CD4-positive, alpha-beta T cell treated with Interleukin-15 for 4 hours (primary cell): Measurements from ENCODE around the gene LRP3.
"Not testable (repeated sequence)": the region's sequence is repeated elsewhere in the genome, so short reads cannot be mapped to it uniquely, and the experiment has no call there.

ENCODE experiments used
- DNase-seq: peaks from one replicate; pipeline ENCODE4 v3.0.0-alpha.2; 2020; ENCODE audit warnings: low spot score

Gene LRP3

GRCh38 chr19:33202546-33203507 lies 8.7 kb downstream of the LRP3 start:
- no peak for DNase-seq

GRCh38 chr19:33203529-33203928 lies 9.4 kb downstream of the LRP3 start:
- DNase-seq: no peak

GRCh38 chr19:33204136-33204973 lies 10.2 kb downstream of the LRP3 start:
- no peak for DNase-seq

GRCh38 chr19:33205110-33205509 lies 11.0 kb downstream of the LRP3 start:
- no peak for DNase-seq

GRCh38 chr19:33205531-33206260 lies 11.6 kb downstream of the LRP3 start:
- DNase-seq: no peak

- DNase-seq: no peak
Observed at GRCh38 chr19:33206261-33207039, 12.3 kb downstream of the LRP3 start.

GRCh38 chr19:33207040-33207620 lies 13.0 kb downstream of the LRP3 start:
- DNase-seq: no peak

- no peak for DNase-seq
Observed at GRCh38 chr19:33207903-33208302, 13.8 kb downstream of the LRP3 start.

GRCh38 chr19:33208371-33208895 lies 14.3 kb downstream of the LRP3 start:
- no peak for DNase-seq

GRCh38 chr19:33208904-33209849 lies 15.0 kb downstream of the LRP3 start:
- no peak for DNase-seq

- not testable (repeated sequence) for DNase-seq
Observed at GRCh38 chr19:33209850-33210230, 15.7 kb downstream of the LRP3 start.

- no peak for DNase-seq
Observed at GRCh38 chr19:33210266-33210940, 16.3 kb downstream of the LRP3 start.

GRCh38 chr19:33211794-33212435 lies 17.8 kb downstream of the LRP3 start:
- no peak for DNase-seq

- DNase-seq: no peak
Observed at GRCh38 chr19:33212436-33213172, 18.5 kb downstream of the LRP3 start.

GRCh38 chr19:33214596-33214995 lies 20.5 kb downstream of the LRP3 start:
- DNase-seq: no peak

- no peak for DNase-seq
Observed at GRCh38 chr19:33215438-33216197, 21.5 kb downstream of the LRP3 start.

- no peak for DNase-seq
Observed at GRCh38 chr19:33216198-33216830, 22.2 kb downstream of the LRP3 start.
